GM20431 (cell line): ENCODE measurements around the gene NAV2.

Experiments used
- in situ Hi-C: fragments of 300-500 bp; cut with MseI, MboI; formaldehyde crosslinking; loops from one replicate; pipeline ENCODE4 v1.15.0; 2020; ENCODE audit warnings: low sequenced_read_pairs; ENCODE audit not compliant: unreplicated experiment

NAV2 gene

GRCh38 chr11:20105427-20105826 is 392.8 kb downstream of the NAV2 start:
- in situ Hi-C loops, result no loop called here

GRCh38 chr11:20109731-20110445 is 397.3 kb downstream of the NAV2 start:
- in situ Hi-C loops, result no loop called here

DNA sequence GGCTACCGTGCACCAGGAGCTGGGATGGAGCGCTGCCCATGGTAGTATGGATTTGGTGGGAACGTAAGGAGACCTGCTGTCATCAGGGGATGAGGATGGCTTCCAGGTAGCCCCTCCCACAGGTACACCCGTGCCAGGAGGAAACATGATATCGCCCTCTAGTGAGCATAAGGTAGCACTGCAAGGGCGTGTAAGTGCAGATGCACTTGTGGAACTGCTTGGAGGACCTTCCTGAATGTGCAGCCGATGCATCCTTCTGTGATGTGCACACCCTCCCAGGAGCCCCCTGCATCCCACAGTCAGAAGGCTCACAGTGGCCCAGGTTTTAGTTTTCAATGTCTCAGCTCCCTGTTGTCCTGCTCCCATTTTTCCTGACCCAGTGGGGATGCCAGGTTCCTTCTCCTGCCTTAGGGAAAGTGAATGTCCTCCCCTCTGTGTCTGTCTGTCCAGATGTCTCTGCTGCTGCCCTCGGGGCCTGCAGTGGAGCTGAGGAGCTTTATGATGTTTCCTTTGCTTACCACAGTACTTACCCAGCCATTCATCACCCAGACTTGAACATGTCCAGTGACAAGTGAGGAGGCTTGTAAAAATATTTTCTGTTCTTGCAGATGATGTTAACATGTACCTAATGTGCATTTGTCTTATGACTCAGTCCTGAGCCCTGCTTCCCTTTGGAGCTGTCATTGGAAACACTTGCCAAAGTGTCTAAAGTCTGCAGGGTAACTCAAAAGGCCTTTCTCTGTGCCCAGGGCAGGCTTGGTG is 398.5 kb downstream of the NAV2 start:
- in situ Hi-C loops, result no loop called here

GRCh38 chr11:20111871-20112270 is 399.2 kb downstream of the NAV2 start:
- in situ Hi-C loops, result no loop called here

DNA sequence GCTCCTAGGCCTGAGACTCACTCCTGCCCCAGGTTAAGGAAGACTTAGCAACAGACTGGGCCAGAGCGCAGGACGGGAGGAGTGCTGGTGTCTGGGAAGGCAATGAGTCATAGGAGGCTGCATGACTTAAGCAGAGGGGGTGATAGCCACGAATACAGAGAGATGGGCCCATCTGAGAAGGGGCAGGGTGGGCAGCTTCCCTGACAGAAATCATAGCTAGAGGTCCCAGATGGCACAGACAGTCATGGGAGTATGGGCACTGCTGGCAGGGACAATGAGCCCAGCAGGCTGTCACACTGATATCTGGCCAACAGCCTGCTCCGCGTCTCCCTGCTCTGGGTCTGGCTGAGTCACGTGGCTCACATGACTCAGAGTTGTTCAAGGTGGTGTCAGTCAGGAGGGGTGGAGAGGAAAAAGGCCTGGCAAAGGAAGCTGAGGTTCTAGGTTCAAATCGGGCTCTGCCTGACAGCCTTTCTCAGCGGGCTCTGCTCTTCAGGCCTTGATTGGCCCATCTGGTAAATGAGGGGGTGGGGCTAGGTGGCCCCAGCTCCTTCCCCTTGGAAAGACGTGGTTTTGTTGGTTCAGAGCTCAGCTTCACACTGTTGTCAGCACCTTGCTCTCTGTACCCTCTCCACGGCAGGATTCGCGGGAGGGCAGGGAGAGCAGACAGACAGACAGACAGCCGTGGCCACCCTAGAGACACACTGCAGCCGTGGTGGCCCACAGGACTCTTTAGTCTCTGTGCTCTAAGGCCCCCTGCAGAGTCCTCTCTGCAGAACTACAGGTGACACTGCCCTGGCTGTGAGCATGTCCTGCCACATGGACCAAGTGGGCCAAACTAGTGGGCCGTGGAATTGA is 399.9 kb downstream of the NAV2 start:
- in situ Hi-C loops, result no loop called here

GRCh38 chr11:20113149-20113438 is 400.5 kb downstream of the NAV2 start:
- in situ Hi-C loops, result no loop called here

- in situ Hi-C loops, result no loop called here
Observed at GRCh38 chr11:20114588-20114987, 402.0 kb downstream of the NAV2 start.

GRCh38 chr11:20116825-20117224 is 404.2 kb downstream of the NAV2 start:
- in situ Hi-C loops, result no loop called here

DNA sequence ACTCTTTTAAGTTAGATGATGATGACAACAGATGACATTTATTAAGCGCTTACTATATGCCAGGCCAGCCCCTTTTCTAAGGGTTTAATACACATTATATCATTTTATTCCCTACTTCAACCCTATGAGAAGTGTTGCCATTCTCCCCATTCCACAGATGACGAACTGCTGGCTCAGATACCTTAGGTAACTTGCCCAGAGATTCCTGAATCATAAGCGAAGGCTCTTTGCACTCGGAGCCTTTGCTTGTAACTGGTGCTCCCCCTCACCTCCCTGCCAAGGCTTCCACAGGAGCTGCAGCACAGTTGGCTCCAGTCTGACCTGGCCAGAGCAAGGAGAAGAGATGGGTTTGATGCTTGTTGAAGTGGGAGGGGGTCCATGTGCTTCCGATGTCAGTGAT is 404.7 kb downstream of the NAV2 start:
- in situ Hi-C loops, result no loop called here

DNA sequence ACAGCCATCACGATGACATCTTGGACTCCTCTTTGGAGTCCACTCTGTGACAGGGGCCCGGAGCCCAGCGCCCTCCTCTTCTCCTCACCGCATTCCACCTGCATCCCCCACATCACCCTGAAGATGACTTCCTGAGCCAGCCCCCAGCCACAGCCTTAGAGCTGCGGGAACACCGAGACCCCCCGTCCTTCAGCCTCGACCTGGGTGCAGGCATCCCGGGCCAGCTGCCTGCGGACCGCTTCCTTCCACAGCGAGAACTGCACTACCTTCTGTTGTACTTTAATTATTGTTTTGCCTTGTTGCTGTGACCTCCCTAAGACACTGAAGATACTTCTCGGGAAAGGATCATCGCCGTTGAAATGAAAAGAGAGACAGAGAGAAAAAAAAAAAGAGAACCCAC is 405.6 kb downstream of the NAV2 start:
- in situ Hi-C loops, result no loop called here

DNA sequence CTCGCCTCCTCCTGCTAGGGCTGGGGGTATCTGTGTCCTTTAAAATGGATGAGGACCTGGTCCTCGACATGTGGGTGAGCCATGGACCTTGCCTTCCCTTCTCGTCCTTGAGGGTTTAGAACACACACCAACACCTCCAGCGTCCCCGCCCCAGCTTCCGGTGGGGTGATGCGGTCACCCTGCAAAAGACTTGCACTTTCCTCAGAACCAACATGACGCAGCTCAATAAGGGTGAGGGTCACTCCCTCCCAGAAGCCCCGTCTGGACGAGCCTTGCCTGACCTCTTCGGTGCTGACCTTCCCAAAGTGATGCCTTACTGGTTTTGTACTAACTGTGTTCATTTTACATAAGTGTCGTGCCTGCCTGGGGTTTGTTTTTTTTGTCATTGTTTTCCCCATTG is 406.7 kb downstream of the NAV2 start:
- in situ Hi-C loops, result no loop called here

DNA sequence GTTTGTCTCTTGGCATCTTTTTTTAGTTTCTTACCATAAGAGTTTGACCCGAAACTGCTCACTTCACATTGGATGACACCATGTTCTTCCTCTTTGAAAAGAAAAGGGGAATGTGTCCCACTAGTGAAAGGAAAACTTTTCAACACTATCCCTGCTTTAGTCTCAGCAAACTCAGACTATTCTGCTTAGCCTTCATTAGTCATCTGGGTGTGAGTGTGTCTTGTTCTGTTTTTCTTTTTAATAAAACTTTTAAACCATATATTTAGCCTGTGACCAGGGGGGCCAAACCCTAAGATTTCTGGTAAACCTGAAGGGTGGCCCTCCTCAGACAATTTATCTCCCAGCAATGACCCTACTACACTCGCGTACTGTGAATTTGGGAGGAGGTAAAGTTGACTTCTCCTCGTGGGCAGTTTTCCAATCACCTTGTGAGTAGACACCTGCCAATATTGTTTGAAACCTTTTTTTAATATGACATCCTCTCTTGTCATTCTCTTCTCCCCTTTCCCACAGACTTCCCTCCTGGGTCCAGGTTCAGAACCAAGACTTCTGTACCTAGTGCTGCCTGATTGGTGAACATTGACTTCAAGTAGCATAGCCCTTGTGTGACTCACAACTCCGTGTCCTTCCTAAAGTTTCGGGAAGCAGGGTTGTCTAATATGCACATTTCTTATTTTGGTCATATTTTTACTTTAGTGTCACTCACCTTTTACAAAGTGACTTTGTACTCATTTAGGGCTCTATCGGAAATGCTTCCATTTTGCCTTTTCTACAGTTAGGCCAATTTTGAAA is 407.7 kb downstream of the NAV2 start:
- in situ Hi-C loops, result loop anchor here (10.0 kb wide), 1 partner anchor 176 kb away; no protein-coding TSS in a partner anchor

DNA sequence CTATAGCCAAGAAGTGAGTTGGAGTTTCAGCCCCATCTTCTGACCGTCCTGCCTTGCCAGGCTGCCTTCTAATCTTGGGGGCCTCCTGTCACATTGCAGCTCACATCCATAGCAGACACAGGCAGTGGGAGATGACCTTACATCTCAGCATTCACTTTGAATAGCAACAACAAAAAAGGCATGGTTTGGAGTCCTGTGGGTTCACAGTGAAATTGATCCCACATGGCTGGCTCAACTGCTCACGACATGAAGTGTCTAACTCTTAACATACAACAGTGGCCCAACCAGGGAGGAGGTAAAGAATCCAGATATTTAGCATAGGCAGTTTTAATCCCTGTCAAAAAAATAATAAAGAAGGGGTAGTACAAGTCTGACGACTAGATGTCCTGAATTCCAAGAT is 409.5 kb downstream of the NAV2 start:
- in situ Hi-C loops, result loop anchor here (10.0 kb wide), 1 partner anchor 177 kb away; no protein-coding TSS in a partner anchor

- in situ Hi-C loops, result loop anchor here (10.0 kb wide), 1 partner anchor 181 kb away; no protein-coding TSS in a partner anchor
Observed at GRCh38 chr11:20125927-20126326, 413.3 kb downstream of the NAV2 start.

DNA sequence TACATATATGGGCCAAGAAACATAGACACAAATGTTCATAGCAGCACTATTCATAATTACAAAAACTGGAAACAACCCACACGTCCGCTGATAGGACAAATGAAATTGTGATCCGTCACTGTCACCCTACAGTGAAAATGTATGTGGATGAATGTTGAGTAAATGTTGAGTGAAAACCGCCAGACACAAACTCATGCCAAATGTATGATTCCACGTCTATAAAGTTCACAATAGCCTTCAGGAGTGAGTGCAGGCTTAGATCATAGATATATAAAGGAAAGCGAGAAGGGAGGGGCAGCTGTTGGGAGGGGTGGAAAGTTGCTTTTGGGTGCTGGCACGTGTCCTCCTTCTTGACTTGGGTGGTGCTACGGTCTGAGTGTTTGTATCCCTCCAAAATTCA is 414.1 kb downstream of the NAV2 start:
- in situ Hi-C loops, result loop anchor here (10.0 kb wide), 1 partner anchor 182 kb away; no protein-coding TSS in a partner anchor

GRCh38 chr11:20127671-20128527 is 415.3 kb downstream of the NAV2 start:
- in situ Hi-C loops, result loop anchor here (10.0 kb wide), 1 partner anchor 183 kb away; no protein-coding TSS in a partner anchor

GRCh38 chr11:20128528-20128825 is 415.8 kb downstream of the NAV2 start:
- in situ Hi-C loops, result loop anchor here (10.0 kb wide), 1 partner anchor 184 kb away; no protein-coding TSS in a partner anchor

GRCh38 chr11:20129665-20130064 is 417.0 kb downstream of the NAV2 start:
- in situ Hi-C loops, result loop anchor here (10.0 kb wide), 2 partner anchors 185 to 225 kb away; no protein-coding TSS in a partner anchor
